ENCODE results near the gene MKNK1. TPM values are rescaled to one million over a fixed set of nuclear protein-coding genes. Genes with fewer than 3 reads are reported as not detected.

The MKNK1 gene
- total and polyA plus RNA-seq, 2 donors (not counting 1 experiment from before 2014, with no cell fraction given): 51.0 to 73.0 TPM

- H3K9me3 ChIP-seq (ENCODE audit: control extremely low read depth in 1 of 3, control insufficient read depth in 2 of 3, insufficient read depth in 1 of 3, low read length in 2 of 3): peaks cover 0 to 4% (median 4%) of the 10 kb centered on the region in 3 donors
- intact Hi-C loops (cut with micrococcal nuclease): no loop called here
- Mint-ChIP-seq H3K27me3 (no peaks in the 10 kb centered on the region), H3K9me3 (ENCODE audit: insufficient read depth) (peaks cover 5% of the 10 kb centered on the region), H3K27ac (no peak overlapping the region), H3K4me3 (no peak overlapping the region), H3K4me1 (no peaks in the 10 kb centered on the region)
- ATAC-seq (ENCODE audit: low read depth) (no peak), DNase-seq (no peak)
- H2AFZ ChIP-seq (ENCODE audit: insufficient read depth, low read depth, low read length, poor library complexity, severe bottlenecking): no peak overlapping the region
- no peak overlapping the region for H3K4me2 ChIP-seq (replicated peaks; ENCODE audit: low read depth, low read length, poor library complexity, severe bottlenecking)
- H3K9ac ChIP-seq (ENCODE audit: low read length): no peak overlapping the region
- ChIA-PET CTCF (interaction anchor here (0.6 kb wide), 2 partner anchors 67 to 839 kb away, joined by 3 to 4 read pairs; no protein-coding TSS in a partner anchor), POLR2A (no interaction called here)
- no peaks in the 10 kb centered on the region for H3K27me3 ChIP-seq (replicated peaks in 1 of 4; ENCODE audit: control extremely low read depth in 1 of 4, control insufficient read depth in 3 of 4, insufficient read depth in 4 of 4, low read length in 3 of 4)
- H3K4me1 ChIP-seq (ENCODE audit: control insufficient read depth in 2 of 2, insufficient read depth in 2 of 2, low read length in 2 of 2): no peaks in the 10 kb centered on the region
- no peaks in the 10 kb centered on the region for H4K20me1 ChIP-seq (ENCODE audit: control insufficient read depth, insufficient read depth, low read length, poor library complexity, severe bottlenecking)
- no peak overlapping the region for H3K27ac ChIP-seq (ENCODE audit: low read length in 2 of 2)
- no peak overlapping the region for H3K4me3 ChIP-seq (ENCODE audit: control extremely low read depth in 1 of 5, extremely low read depth in 1 of 5, insufficient read depth in 1 of 5, low read depth in 2 of 5, low read length in 4 of 5)
- TF ChIP-seq EZH2 (IDR thresholded peaks at IDR 0.05; ENCODE audit: borderline replicate concordance, insufficient read depth, low read depth, low read length, poor library complexity, severe bottlenecking): no peak
- TF ChIP-seq, protein P1, sequence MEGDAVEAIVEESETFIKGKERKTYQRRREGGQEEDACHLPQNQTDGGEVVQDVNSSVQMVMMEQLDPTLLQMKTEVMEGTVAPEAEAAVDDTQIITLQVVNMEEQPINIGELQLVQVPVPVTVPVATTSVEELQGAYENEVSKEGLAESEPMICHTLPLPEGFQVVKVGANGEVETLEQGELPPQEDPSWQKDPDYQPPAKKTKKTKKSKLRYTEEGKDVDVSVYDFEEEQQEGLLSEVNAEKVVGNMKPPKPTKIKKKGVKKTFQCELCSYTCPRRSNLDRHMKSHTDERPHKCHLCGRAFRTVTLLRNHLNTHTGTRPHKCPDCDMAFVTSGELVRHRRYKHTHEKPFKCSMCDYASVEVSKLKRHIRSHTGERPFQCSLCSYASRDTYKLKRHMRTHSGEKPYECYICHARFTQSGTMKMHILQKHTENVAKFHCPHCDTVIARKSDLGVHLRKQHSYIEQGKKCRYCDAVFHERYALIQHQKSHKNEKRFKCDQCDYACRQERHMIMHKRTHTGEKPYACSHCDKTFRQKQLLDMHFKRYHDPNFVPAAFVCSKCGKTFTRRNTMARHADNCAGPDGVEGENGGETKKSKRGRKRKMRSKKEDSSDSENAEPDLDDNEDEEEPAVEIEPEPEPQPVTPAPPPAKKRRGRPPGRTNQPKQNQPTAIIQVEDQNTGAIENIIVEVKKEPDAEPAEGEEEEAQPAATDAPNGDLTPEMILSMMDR (IDR thresholded peaks at IDR 0.05): no peak
- WGBS (ENCODE audit: insufficient coverage): no CpG with 5 or more reads among the region's 3 CpGs
- H3K36me3 ChIP-seq (replicated peaks in 1 of 2; ENCODE audit: control extremely low read depth in 1 of 2, control insufficient read depth in 1 of 2, extremely low read depth in 1 of 2, insufficient read depth in 2 of 2, low read length in 1 of 2): peaks cover 5 to 29% of the 10 kb centered on the region in 2 experiments
- no peaks in the 10 kb centered on the region for H3K79me2 ChIP-seq (ENCODE audit: control insufficient read depth, insufficient read depth, low read length)
These were observed 46.4 kb upstream of the MKNK1 start for GRCh38 chr1:46650491-46650890.

- intact Hi-C loops (cut with micrococcal nuclease): no loop called here
- WGBS (ENCODE audit: insufficient coverage): 100% methylated on average over 2 of the region's 2 CpGs
- ChIA-PET POLR2A (no interaction called here), CTCF (no interaction called here)
- no peaks in the 10 kb centered on the region for H4K20me1 ChIP-seq (ENCODE audit: control insufficient read depth, insufficient read depth, low read length, poor library complexity, severe bottlenecking)
- no peaks in the 10 kb centered on the region for H3K4me1 ChIP-seq (ENCODE audit: control insufficient read depth in 2 of 2, insufficient read depth in 2 of 2, low read length in 2 of 2)
- no peaks in the 10 kb centered on the region for H3K27me3 ChIP-seq (replicated peaks in 1 of 4; ENCODE audit: control extremely low read depth in 1 of 4, control insufficient read depth in 3 of 4, insufficient read depth in 4 of 4, low read length in 3 of 4)
- no peak for DNase-seq
- no peak for ATAC-seq (ENCODE audit: low read depth)
- H3K4me3 Mint-ChIP-seq: no peak overlapping the region
- no peak overlapping the region for H3K27ac ChIP-seq (ENCODE audit: low read length in 2 of 2)
- no peaks in the 10 kb centered on the region for H3K4me1 Mint-ChIP-seq
- H3K27me3 Mint-ChIP-seq: no peaks in the 10 kb centered on the region
- H3K4me2 ChIP-seq (replicated peaks; ENCODE audit: low read depth, low read length, poor library complexity, severe bottlenecking): no peak overlapping the region
- peaks cover 5 to 27% of the 10 kb centered on the region in 2 experiments for H3K36me3 ChIP-seq (replicated peaks in 1 of 2; ENCODE audit: control extremely low read depth in 1 of 2, control insufficient read depth in 1 of 2, extremely low read depth in 1 of 2, insufficient read depth in 2 of 2, low read length in 1 of 2)
- H3K27ac Mint-ChIP-seq: no peak overlapping the region
- H3K9me3 ChIP-seq (ENCODE audit: control extremely low read depth in 1 of 3, control insufficient read depth in 2 of 3, insufficient read depth in 1 of 3, low read length in 2 of 3): peaks cover 0 to 4% (median 4%) of the 10 kb centered on the region in 3 donors
- no peak overlapping the region for H3K4me3 ChIP-seq (ENCODE audit: control extremely low read depth in 1 of 5, extremely low read depth in 1 of 5, insufficient read depth in 1 of 5, low read depth in 2 of 5, low read length in 4 of 5)
- H2AFZ ChIP-seq (ENCODE audit: insufficient read depth, low read depth, low read length, poor library complexity, severe bottlenecking): no peak overlapping the region
- H3K9ac ChIP-seq (ENCODE audit: low read length): no peak overlapping the region
- TF ChIP-seq, protein P1 (IDR thresholded peaks at IDR 0.05): no peak
- TF ChIP-seq EZH2 (IDR thresholded peaks at IDR 0.05; ENCODE audit: borderline replicate concordance, insufficient read depth, low read depth, low read length, poor library complexity, severe bottlenecking): no peak
- H3K79me2 ChIP-seq (ENCODE audit: control insufficient read depth, insufficient read depth, low read length): no peaks in the 10 kb centered on the region
- peaks cover 5% of the 10 kb centered on the region for H3K9me3 Mint-ChIP-seq (ENCODE audit: insufficient read depth)
These were observed 45.7 kb upstream of the MKNK1 start for GRCh38 chr1:46649764-46650163.
